ENCODE measurements around the gene PPP1R8.
"Not testable (repeated sequence)": the region's sequence is repeated elsewhere in the genome, so short reads cannot be mapped to it uniquely, and the experiment has no call there.

PPP1R8 gene

GRCh38 chr1:27830621-27831440 lies at the start of gene PPP1R8:
TSS of gene PPP1R8 (plus strand) at chr1:27830782. CDS start at chr1:27830836, 54 bp downstream.
- DNase-seq, result peak; percentile 93

DNA sequence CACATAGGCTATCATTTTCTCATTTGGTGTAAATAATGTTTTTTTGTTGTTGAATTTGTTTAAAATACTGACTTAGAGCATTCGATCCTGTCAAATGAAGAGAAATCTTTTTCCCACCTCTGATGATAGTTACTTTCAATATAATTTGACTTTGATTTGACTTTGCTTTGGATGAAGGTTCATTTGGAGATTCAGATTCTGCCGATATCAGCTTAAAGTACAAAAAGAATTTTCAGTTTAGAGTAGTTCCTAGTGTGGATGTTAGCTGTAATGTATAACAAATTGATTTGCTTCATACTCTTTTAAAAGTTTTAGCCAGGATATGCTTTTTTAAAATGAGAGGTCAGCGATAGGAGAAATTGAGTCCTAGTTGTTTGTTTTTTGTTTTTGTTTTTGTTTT lies 47.6 kb upstream of the PPP1R8 start:
- no peak for DNase-seq

DNA sequence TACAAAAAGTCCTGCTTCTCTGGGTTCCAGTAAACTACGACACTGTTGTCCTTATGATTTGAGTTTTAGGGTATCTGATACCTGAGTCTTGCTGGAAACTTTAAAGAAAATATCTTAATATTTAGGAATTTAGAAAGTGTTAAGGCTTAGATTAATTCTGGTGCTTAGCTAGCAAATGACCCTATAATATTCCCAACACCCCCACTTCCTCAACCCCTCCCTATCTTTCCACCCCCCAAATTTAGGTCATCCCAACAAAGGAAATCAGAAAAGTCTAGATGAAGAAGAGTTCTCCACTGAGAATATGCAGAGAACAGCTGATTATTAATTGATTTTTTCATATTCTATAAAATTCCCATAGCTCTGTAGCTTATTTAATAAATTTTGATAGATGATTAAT lies 45.9 kb upstream of the PPP1R8 start:
- no peak for DNase-seq

GRCh38 chr1:27785781-27786455 lies 44.7 kb upstream of the PPP1R8 start:
- DNase-seq, result no peak

DNA sequence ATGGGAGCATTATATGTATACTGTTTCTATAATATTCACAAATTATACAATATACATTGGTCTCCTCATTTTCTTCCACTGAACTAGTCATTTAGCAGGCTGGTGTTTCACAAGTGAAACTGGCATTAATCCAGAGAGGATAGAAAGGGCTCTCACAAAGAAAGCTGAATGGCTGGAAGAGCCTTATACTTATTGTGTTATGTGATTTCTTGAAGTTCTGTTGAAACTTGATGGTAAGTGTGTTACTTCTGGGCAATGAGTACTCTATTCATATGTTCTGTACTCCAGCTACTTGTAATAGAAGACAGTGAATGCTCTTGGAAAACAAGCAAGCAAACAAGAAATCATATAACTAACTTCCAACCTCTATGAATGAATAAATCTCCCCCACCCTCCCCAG lies 42.7 kb upstream of the PPP1R8 start:
- DNase-seq, result no peak

DNA sequence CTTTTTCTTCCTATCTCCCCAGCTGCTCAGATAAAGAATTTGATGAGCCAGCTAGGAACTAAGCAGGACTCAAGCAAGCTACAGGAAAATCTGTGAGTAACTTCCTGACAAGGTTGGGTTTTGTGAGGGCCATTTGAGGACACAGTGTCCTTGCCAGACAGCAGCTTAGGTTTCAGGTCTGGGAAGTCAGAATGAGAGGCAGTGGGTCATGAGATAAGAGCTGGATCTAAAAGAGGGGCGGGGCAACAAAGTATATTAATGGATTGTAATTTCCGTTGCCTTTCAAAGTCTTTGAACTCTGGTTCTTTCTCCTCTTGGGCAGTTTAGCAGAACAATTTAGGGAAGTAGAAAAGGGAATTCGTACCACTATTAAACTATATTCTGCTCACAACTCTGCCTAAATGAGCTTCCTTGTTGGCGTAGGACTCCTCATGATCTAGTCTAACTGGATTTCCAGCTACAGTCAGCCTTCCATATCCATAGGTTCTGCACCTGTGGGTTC lies 41.0 kb upstream of the PPP1R8 start:
- no peak for DNase-seq

- not testable (repeated sequence) for DNase-seq
Measured at GRCh38 chr1:27790270-27790669, 40.3 kb upstream of the PPP1R8 start.

GRCh38 chr1:27795601-27796000 lies 35.0 kb upstream of the PPP1R8 start:
- no peak for DNase-seq

GRCh38 chr1:27804791-27805190 lies 25.8 kb upstream of the PPP1R8 start:
- DNase-seq, result no peak

DNA sequence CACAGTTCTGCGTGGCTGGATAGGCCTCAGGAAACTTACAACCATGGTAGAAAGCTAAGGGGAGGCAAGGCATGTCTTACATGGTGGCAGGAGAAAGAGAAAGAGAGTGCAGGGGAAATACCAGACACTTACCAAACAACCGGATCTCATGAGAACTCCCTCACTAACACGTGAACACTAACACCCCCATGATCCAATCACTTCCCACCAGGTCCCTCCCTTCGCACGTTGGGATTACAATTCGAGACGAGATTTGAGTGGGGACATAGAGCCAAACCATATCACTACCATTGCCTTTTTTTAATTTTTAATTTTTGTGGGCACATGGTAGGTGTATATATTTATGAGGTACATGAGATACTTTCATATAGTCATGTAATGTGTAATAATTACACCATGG lies 23.8 kb upstream of the PPP1R8 start:
- DNase-seq, result no peak

DNA sequence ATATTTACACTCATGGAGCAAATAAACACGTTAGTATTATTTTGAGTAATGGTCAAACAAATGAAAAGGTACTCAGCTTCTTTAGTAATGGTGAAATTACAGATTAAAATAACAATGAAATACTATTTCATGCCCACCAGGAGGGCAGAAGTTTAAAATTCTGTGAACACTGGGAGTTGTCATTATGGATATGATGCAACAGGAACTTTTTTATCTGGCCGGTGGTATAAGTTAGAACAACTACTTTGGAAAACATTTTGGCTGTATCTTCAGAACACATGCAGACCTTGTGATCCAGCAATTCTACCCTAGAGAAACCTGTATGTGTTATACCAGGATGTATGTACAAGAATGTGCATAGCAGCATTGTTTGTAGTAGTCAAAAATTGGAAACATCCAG lies 23.2 kb upstream of the PPP1R8 start:
- DNase-seq, result no peak

DNA sequence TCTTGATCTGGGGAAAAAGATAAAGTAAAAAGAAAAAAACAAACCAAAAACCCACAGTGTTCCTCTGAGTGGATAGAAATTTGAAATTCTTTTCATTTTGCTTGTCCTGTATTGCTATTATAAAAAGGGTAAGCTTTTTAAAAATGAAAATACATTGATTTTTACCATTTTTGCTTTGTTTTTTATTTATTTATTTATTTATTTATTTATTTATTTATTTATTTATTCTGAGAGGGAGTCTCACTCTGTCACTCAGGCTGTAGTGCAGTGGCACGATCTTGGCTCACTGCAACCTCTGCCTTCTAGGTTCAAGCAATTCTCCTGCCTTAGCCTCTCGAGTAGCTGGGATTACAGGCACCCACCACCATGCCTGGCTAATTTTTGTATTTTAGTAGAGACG lies 22.5 kb upstream of the PPP1R8 start:
- not testable (repeated sequence) for DNase-seq

DNA sequence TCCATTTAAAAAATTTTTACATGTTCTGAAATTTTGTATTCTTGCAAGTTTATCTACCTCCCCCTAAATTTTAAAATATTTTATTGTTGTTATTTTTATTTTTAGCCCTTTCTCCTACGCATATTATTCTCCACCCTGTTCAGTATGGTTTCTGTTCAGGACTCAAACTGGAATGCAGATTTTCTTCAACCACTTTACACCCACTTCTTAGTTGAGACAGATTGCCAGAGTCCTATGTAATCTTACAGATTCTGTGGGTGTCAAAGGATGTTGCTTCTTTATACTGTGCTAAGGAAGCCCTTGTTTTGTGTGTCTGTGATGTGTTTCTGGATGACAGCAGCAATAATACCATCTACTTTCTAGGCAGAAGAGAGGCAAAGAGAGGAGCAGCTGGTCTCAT lies 20.7 kb upstream of the PPP1R8 start:
- no peak for DNase-seq

DNA sequence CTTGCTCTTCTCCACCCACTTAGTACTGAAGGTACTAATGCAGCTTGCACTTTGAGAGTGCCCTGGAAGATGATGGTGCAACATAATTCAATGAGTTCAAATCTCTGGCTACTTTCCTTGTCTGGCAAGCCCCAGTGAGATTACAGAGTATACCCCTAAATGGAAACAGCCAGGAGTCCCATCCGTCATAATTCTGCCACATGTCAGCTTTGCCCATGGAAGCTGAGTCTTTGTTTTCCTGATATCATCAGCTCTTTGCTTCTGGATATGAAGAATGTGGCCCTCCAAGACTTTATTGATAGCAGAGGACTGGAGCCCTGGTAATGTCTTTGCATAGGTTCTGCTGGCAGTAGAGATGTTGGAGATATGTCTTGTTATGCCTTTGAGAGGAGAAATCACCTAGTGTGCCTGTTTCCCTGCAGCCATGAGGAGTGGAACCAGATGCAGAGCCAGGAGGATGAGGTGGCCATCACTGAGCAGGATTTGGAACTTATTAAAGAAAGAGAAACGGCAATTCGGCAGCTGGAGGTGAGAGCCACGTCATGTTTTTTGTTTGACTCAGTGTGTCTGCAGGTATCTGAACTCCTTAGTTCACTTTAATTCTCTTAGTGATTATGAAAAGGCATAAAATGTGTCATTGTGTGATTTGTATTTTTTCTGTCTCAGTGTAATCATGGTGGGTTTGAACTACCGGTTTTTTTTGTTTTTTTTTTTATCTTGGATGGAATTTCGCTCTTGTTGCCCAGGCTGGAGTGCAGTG lies 18.7 kb upstream of the PPP1R8 start:
- no peak for DNase-seq

DNA sequence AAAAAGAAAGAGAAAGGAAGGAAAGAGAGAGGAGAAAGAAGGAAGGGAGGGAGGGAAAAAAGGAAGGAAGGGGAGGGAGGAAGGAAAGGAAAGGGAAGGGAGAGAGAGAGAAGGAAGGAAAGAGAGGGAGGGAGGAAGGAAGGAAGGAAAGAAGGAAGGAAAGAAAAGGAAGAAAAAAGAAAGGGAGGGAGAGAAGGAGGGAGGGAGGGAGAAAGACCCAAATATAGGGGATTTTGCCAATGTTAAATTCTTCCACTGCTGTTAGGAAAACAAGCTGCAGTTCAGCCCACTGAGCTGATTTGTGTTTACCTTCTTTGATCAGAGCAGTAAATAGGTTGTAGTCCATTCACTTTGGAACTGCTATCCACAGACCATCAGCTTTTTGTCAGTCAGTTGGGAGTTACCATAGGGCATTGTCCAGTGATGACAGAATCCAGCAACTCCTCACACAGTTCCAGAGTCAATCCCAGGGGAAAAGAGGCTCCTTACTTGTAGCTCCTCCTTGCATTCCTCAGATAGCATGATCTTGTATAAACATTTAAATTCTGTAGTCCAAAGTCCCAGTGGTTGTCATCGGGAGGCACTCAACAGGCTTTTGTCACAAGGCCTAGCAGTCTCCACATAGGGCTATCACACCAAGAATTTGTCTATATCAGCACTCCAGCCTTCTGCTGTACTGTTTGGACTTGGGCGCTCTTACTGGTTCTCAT lies 13.5 kb upstream of the PPP1R8 start:
- peak; percentile 15 for DNase-seq

- no peak for DNase-seq
Measured at GRCh38 chr1:27821761-27822315, 8.7 kb upstream of the PPP1R8 start.

GRCh38 chr1:27823784-27824183 lies 6.8 kb upstream of the PPP1R8 start:
- no peak for DNase-seq

DNA sequence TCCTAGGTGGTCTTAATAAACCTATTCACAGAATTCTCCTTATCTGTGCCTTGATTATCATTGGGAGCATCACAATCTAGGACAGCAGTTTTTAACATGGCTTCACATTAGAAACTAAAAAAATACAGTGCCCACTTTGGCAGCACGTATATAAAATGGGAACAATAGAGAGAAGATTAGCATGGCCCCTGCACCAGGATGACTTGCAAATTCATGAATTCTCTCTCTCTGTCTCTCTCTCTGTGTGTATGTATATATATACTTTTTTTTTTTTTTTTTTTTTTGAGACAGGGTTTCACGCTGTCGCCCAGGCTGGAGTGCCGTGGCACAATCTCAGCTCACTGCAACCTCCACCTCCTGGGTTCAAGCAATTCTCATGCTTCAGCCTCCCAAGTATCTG lies 6.2 kb upstream of the PPP1R8 start:
- no peak for DNase-seq

GRCh38 chr1:27829339-27829960 lies 1.1 kb upstream of the PPP1R8 start:
- DNase-seq, result not testable (repeated sequence)

- DNase-seq, result no peak
Measured at GRCh38 chr1:27831568-27832410, 1.2 kb downstream of the PPP1R8 start.

- no peak for DNase-seq
Measured at GRCh38 chr1:27832762-27833161, 2.2 kb downstream of the PPP1R8 start.

Measured in amniotic stem cell (primary cell).